ENCODE results near the gene RGS7BP.

- TF ChIP-seq POLR2A (IDR thresholded peaks at IDR 0.05) (no peak), CTCF (IDR thresholded peaks at IDR 0.05) (no peak)
Observed at GRCh38 chr5:64457846-64458245, 48.0 kb upstream of the RGS7BP start.
